Neutrophil (primary cell): Measurements from ENCODE around the gene RGS3.

Experiments used
- H3K27ac ChIP-seq: fragments of 200-600 bp; sonication (generic); 2 replicates; pipeline ENCODE4 v1.5.1; 2016; ENCODE audit warnings: mild to moderate bottlenecking, moderate library complexity
- H3K27me3 ChIP-seq: fragments of 200-600 bp; sonication (generic); 2 replicates; pipeline ENCODE4 v1.6.0; 2016; ENCODE audit warnings: mild to moderate bottlenecking
- H3K36me3 ChIP-seq: fragments of 200-600 bp; sonication (generic); 2 replicates; pipeline ENCODE4 v1.5.1; 2017
- H3K4me1 ChIP-seq, 2 experiments: fragments of 200-600 bp in 1 of 2; sonication (generic) in 1 of 2; 1 replicate in 1 of 2; 2 replicates in 1 of 2; pipeline versions ENCODE4 v1.5.1 to v1.6.1; 2013 to 2016; ENCODE audit warnings: low read depth in 1 of 2, low read length in 1 of 2, mild to moderate bottlenecking in 1 of 2, moderate library complexity in 1 of 2; ENCODE audit not compliant: control insufficient read depth in 1 of 2, insufficient read depth in 1 of 2
- H3K4me3 ChIP-seq, 2 experiments: fragments of 200-600 bp in 1 of 2; sonication (generic) in 1 of 2; 1 replicate in 1 of 2; 2 replicates in 1 of 2; pipeline ENCODE4 v1.5.1; 2013 to 2016; ENCODE audit warnings: low read depth in 1 of 2, low read length in 1 of 2, mild to moderate bottlenecking in 1 of 2, moderate library complexity in 1 of 2
- H3K9me3 ChIP-seq: fragments of 200-600 bp; sonication (generic); 2 replicates; pipeline ENCODE4 v1.5.1; 2016
- TF ChIP-seq, protein P1 (sequence below): fragments of 200-600 bp; sonication (generic); IDR thresholded peaks from 2 replicates; pipeline ENCODE4 v1.5.1; 2016; ENCODE audit warnings: antibody characterized with exemption

Gene RGS3

DNA sequence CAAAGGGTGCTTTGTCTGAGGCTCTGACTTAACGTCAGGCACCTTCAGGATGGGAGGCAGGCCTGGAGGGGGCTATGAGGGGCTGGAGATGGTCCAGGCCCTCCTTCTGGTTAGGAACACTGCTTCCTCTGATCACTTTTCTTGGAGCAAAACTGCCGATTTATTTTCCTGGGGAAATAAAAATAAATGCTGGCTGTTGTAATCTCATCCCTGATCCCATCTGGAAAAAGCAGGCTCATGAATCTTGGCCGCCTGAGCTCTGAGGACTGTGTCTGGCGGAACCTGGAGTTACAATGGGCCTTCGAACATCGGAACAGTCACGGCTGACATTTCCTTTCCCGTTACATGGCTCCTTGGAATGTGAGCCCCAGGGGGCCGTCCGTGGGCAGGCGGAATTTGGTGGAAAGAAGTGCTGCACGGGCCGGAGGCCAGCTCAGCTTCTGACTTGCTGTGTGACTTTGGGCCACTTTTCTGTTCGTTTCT, 157.8 kb downstream of the RGS3 start:
- Histone ChIP-seq H3K36me3 (no peaks in the 10 kb centered on the region), H3K4me3 (no peak overlapping the region), H3K9me3 (no peaks in the 10 kb centered on the region), H3K27ac (no peak overlapping the region), H3K4me1 (no peaks in the 10 kb centered on the region), H3K27me3 (peaks cover 24% of the 10 kb centered on the region)
- TF ChIP-seq, protein P1, sequence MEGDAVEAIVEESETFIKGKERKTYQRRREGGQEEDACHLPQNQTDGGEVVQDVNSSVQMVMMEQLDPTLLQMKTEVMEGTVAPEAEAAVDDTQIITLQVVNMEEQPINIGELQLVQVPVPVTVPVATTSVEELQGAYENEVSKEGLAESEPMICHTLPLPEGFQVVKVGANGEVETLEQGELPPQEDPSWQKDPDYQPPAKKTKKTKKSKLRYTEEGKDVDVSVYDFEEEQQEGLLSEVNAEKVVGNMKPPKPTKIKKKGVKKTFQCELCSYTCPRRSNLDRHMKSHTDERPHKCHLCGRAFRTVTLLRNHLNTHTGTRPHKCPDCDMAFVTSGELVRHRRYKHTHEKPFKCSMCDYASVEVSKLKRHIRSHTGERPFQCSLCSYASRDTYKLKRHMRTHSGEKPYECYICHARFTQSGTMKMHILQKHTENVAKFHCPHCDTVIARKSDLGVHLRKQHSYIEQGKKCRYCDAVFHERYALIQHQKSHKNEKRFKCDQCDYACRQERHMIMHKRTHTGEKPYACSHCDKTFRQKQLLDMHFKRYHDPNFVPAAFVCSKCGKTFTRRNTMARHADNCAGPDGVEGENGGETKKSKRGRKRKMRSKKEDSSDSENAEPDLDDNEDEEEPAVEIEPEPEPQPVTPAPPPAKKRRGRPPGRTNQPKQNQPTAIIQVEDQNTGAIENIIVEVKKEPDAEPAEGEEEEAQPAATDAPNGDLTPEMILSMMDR = no peak

DNA sequence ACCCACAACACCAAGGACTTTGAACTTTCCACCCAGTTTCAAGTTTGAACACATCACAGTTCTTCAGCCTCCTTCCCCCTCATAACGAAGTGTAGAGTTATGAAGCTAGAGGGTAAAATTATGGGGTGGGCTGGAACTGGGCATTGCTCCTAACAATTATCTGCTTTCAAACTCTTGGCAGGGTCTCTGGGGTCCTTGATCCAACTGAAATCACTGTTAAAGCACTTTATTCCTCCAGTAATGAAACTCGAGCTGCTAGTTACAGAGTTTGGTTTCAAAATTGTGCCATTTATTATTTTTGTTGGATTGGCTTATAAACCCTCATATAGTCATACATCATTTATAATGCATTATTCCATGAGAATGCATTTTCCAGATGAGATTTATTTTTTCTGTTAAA, 158.5 kb downstream of the RGS3 start:
- Histone ChIP-seq H3K4me3 (no peak overlapping the region), H3K4me1 (no peaks in the 10 kb centered on the region), H3K27ac (no peak overlapping the region), H3K36me3 (no peaks in the 10 kb centered on the region), H3K27me3 (peaks cover 24% of the 10 kb centered on the region), H3K9me3 (no peaks in the 10 kb centered on the region)
- TF ChIP-seq, protein P1 = no peak

DNA sequence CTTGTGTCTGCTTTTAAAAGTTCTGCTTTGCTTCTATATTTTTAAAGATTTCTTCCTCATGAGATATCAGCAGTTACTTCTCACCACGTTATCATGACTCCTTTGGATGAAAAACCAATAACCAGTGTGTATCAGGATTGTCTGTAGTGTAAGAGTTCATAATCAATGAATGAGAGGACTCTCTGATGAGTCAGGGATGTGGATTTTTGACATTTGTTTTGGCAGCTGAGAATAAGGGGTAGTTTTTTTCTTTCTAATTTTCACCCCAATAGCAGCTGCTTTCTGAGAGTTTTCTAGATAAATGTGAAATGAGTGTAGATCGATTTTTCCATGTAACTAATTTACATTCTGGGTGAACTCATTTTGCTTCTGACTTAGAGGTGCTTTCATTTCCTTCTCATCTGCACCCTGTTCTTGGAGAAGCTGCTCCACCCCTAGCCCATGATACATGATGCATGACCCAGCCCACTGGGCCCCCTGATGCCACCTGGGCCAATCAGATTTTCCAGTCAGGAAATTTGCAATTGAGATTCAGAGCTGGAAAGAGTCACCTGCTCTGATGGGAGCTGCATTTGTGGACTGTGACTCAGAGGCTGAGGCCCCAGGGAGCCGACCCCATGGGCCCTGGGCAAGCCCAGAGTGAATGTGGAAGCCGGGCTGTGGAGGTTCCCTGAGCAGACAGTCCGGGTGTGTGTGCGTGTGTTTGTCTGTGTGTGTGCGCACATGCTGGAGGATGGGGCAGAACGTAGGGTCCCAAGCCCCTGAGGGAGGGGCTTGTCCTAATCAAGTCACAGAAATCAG, 159.3 kb downstream of the RGS3 start:
- Histone ChIP-seq H3K9me3 (no peaks in the 10 kb centered on the region), H3K36me3 (no peaks in the 10 kb centered on the region), H3K27ac (no peak overlapping the region), H3K4me3 (no peak overlapping the region), H3K27me3 (peaks cover 29% of the 10 kb centered on the region), H3K4me1 (no peaks in the 10 kb centered on the region)
- TF ChIP-seq, protein P1 = no peak

- TF ChIP-seq, protein P1 = no peak
- H3K27me3 ChIP-seq = peaks cover 36% of the 10 kb centered on the region
- H3K27ac ChIP-seq = no peak overlapping the region
- no peak overlapping the region for H3K4me3 ChIP-seq
- no peaks in the 10 kb centered on the region for H3K4me1 ChIP-seq
- H3K9me3 ChIP-seq = no peaks in the 10 kb centered on the region
- H3K36me3 ChIP-seq = no peaks in the 10 kb centered on the region
These were observed 160.4 kb downstream of the RGS3 start for GRCh38 chr9:113623851-113624485.

DNA sequence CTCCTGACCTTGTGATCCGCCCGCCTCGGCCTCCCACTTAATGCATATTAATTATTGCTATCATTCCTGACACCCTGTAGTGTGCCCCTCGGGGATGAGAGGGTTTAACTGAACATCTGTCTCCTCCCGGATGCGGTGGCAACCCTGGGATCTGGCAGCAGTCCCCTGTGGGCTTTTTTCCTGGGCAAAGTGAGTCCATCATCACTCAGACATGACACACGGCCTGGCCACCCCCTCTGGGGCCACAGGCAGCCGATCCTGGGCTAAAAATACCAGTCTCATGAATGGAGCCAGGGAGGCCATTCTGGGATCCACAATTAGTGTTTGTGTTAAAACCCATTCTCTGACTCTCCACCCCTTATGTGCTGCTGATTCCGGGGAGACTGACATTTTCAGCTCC, 161.2 kb downstream of the RGS3 start:
- peaks cover 36% of the 10 kb centered on the region for H3K27me3 ChIP-seq
- H3K4me1 ChIP-seq = no peaks in the 10 kb centered on the region
- H3K36me3 ChIP-seq = no peaks in the 10 kb centered on the region
- TF ChIP-seq, protein P1 = no peak
- no peaks in the 10 kb centered on the region for H3K9me3 ChIP-seq
- no peak overlapping the region for H3K4me3 ChIP-seq
- H3K27ac ChIP-seq = no peak overlapping the region
